K562 (cell line): ENCODE measurements around the gene RARRES2. TPM values are rescaled to one million over a fixed set of nuclear protein-coding genes. Genes with fewer than 3 reads are reported as not detected.

Source experiments
- ATAC-seq: fragments of 200-7000 bp; cut with Tn5 transposase; 3 replicates; pipeline ENCODE4 v1.9.1; 2020; ENCODE audit warnings: moderate library complexity
- BruUV-seq: library from RNA; stranded (reverse); fragments of 400-500 nt; replicated peaks from 2 replicates; lab custom pipeline; 2021; lab: Mats Ljungman, UMichigan
- CTCF ChIA-PET: fragments of 300-600 bp; formaldehyde crosslinking; extraction: SDS; loops from one replicate; lab custom pipeline; 2021; ENCODE audit warnings: low intra/inter-chr PET ratio; lab: Yijun Ruan, JAX
- POLR2A ChIA-PET: fragments of 300-600, 350-650 bp; sonication (Branson Sonifier 250); formaldehyde crosslinking; extraction: SDS; loops from one replicate; lab custom pipeline; 2021; ENCODE audit warnings: antibody characterized with exemption, inconsistent platforms; lab: Yijun Ruan, JAX
- DNase-seq, 4 experiments: peaks; one replicate each; pipeline versions ENCODE4 v3.0.0 to v3.0.0-alpha.2; 2011 to 2018; ENCODE audit warnings: low spot score in 3 of 4, mixed read lengths in 3 of 4; ENCODE audit errors: extremely low read depth in 1 of 4
- FAIRE-seq: peaks from 2 replicates; lab custom pipeline; 2011; peaks lifted over from hg19 to GRCh38; lab: Jason Lieb, UNC
- H2AFZ ChIP-seq: 2 replicates; pipeline ENCODE4 v1.6.0; 2011; ENCODE audit warnings: low read depth, low read length, control low read depth, inconsistent platforms
- H3K27ac ChIP-seq: fragments of 200-600 bp; 3 replicates; pipeline ENCODE4 v1.8.0; 2011; ENCODE audit warnings: low read depth, mild to moderate bottlenecking, control low read depth, inconsistent platforms, low read length, moderate library complexity, mixed read lengths; ENCODE audit errors: extremely low read depth
- H3K27me3 ChIP-seq, 2 experiments: fragments of 300-600 bp in 1 of 2; 2 replicates in 1 of 2; 3 replicates in 1 of 2; pipeline versions ENCODE4 v1.6.0 to v1.8.0; 2011; ENCODE audit warnings: inconsistent platforms in 2 of 2, low read length in 2 of 2, mild to moderate bottlenecking in 1 of 2, mixed read lengths in 1 of 2, moderate library complexity in 1 of 2; ENCODE audit not compliant: control insufficient read depth in 2 of 2, insufficient read depth in 2 of 2
- H3K36me3 ChIP-seq: fragments of 300-600 bp; 3 replicates; pipeline ENCODE4 v1.8.0; 2011; ENCODE audit warnings: mild to moderate bottlenecking, low read length, inconsistent platforms; ENCODE audit not compliant: control insufficient read depth, insufficient read depth
- H3K4me1 ChIP-seq, 2 experiments: fragments of 200-600 bp in 1 of 2; replicated peaks in 1 of 2; 2 replicates in 1 of 2; 3 replicates in 1 of 2; pipeline versions ENCODE4 v1.5.1 to v1.8.0; 2011; ENCODE audit warnings: inconsistent platforms in 2 of 2, low read length in 2 of 2, mild to moderate bottlenecking in 1 of 2, mixed read lengths in 1 of 2, moderate library complexity in 1 of 2; ENCODE audit not compliant: control insufficient read depth in 2 of 2, insufficient read depth in 2 of 2
- H3K4me2 ChIP-seq: 2 replicates; pipeline ENCODE4 v1.6.1; 2011; ENCODE audit warnings: low read length, control low read depth, inconsistent platforms, mixed read lengths; ENCODE audit not compliant: insufficient read depth
- H3K4me3 ChIP-seq: fragments of 200-600 bp; sonication (generic), shearing (Covaris generic); 2 replicates; pipeline ENCODE4 v1.5.1; 2016; ENCODE audit warnings: control low read depth, inconsistent platforms
- H3K79me2 ChIP-seq: fragments of 200-600 bp; 3 replicates; pipeline ENCODE4 v1.8.0; 2011; ENCODE audit warnings: low read length, inconsistent platforms; ENCODE audit not compliant: control insufficient read depth, insufficient read depth
- H3K9ac ChIP-seq, 2 experiments: 2 replicates each; pipeline versions ENCODE4 v1.6.0 to v1.6.1; 2011; ENCODE audit warnings: low read depth in 2 of 2, low read length in 2 of 2, control low read depth in 1 of 2, inconsistent platforms in 1 of 2, mild to moderate bottlenecking in 1 of 2, mixed read lengths in 1 of 2; ENCODE audit not compliant: insufficient read depth in 1 of 2
- H3K9me1 ChIP-seq: one replicate; pipeline ENCODE4 v1.6.0; 2011; ENCODE audit warnings: inconsistent platforms, mild to moderate bottlenecking, low read length, moderate library complexity; ENCODE audit not compliant: control insufficient read depth, insufficient read depth
- H3K9me3 ChIP-seq: replicated peaks from 2 replicates; pipeline ENCODE4 v1.5.1; 2011; ENCODE audit warnings: low read depth, low read length, inconsistent platforms; ENCODE audit not compliant: control insufficient read depth, insufficient read depth
- H4K20me1 ChIP-seq: replicated peaks from 2 replicates; pipeline ENCODE4 v1.6.1; 2011; ENCODE audit warnings: low read length, inconsistent platforms, mixed read lengths; ENCODE audit not compliant: control insufficient read depth, insufficient read depth
- CREM ChIP-seq: IDR thresholded peaks from 2 replicates; pipeline ENCODE4 v1.6.1; 2014; ENCODE audit warnings: antibody characterized with exemption, low read depth
- CXXC5 ChIP-seq: fragments of 250-450 bp; sonication (Bioruptor Pico); IDR thresholded peaks from 2 replicates; pipeline ENCODE4 v1.8.0; 2022; ENCODE audit warnings: inconsistent platforms, mild to moderate bottlenecking, moderate library complexity
- ETS1 ChIP-seq: conservative IDR thresholded peaks from 2 replicates; pipeline ENCODE4 v1.6.1; 2011; ENCODE audit warnings: low read depth, mild to moderate bottlenecking, low read length; ENCODE audit not compliant: control insufficient read depth
- HDAC2 ChIP-seq: fragments of 450-650 bp; IDR thresholded peaks from 2 replicates; pipeline ENCODE4 v1.6.1; 2016; ENCODE audit warnings: mild to moderate bottlenecking
- MBD1 ChIP-seq: fragments of 250-450 bp; sonication (Bioruptor Pico); IDR thresholded peaks from 2 replicates; pipeline ENCODE4 v1.8.0; 2022; ENCODE audit warnings: inconsistent platforms
- NR2C2 ChIP-seq, 2 experiments: fragments of 200-800 bp in 1 of 2; sonication (Bioruptor generic) in 1 of 2; sonication (generic) in 1 of 2; formaldehyde crosslinking in 1 of 2; IDR thresholded peaks; 2 replicates each; pipeline versions ENCODE4 v1.6.1 to v1.8.0; 2016 to 2022; ENCODE audit warnings: mild to moderate bottlenecking in 1 of 2, missing compliant biosample characterization in 1 of 2, missing genetic modification characterization in 1 of 2, missing genetic modification reagents in 1 of 2
- OTX1 ChIP-seq: fragments of 450-650 bp; formaldehyde crosslinking; IDR thresholded peaks from 2 replicates; pipeline ENCODE4 v1.4.0; 2022; ENCODE audit warnings: mild to moderate bottlenecking
- ZNF592 ChIP-seq: fragments of 450-650 bp; IDR thresholded peaks from 2 replicates; pipeline ENCODE4 v1.6.1; 2017; ENCODE audit warnings: antibody characterized with exemption, mild to moderate bottlenecking
- ZNF695 ChIP-seq: fragments of 450-650 bp; formaldehyde crosslinking; IDR thresholded peaks from 2 replicates; pipeline ENCODE4 v1.4.0; 2020; ENCODE audit warnings: mild to moderate bottlenecking, moderate library complexity
- ZNF75A ChIP-seq: fragments of 450-650 bp; formaldehyde crosslinking; IDR thresholded peaks from 2 replicates; pipeline ENCODE4 v1.4.0; 2020; ENCODE audit warnings: mild to moderate bottlenecking
- ZNF766 ChIP-seq: fragments of 200-800 bp; sonication (Bioruptor generic); conservative IDR thresholded peaks from 2 replicates; pipeline ENCODE4 v1.6.1; 2016; ENCODE audit warnings: missing genetic modification characterization, missing compliant biosample characterization
- WGBS: fragments of 100-300 bp; shearing (Covaris generic); methylation state at CpG from one replicate; pipeline ENCODE4 v1.1.6; 2016; ENCODE audit warnings: low coverage, mixed read lengths; ENCODE audit not compliant: insufficient coverage; ENCODE audit errors: missing lambda C conversion rate; 5-methylcytosine and 5-hydroxymethylcytosine counted together
- in situ Hi-C: fragments of 300-500 bp; cut with MboI; formaldehyde crosslinking; loops from 4 replicates; pipeline ENCODE4 v1.15.0; 2018; ENCODE audit warnings: inconsistent platforms, mixed read lengths
- intact Hi-C: fragments of 100-400 bp; cut with micrococcal nuclease; formaldehyde crosslinking; loops from 2 replicates; pipeline ENCODE4 v1.14.2; 2022
- polyA plus RNA-seq, 8 experiments: library from polyadenylated mRNA; depleted of rRNA in 4 of 8; stranded (reverse) in 5 of 8; unstranded in 3 of 8; fragments of >200 nt; fragmentation: Nextera tagmentation in 2 of 8; fragmentation: Illumina TruSeq in 1 of 8; extraction: Ambion mirVana in 2 of 8; extraction: Trizol in 1 of 8; gene quantifications; 2 replicates each; pipeline versions ENCODE4 v1.2.1 to v1.2.3, GENCODE V29; 2011 to 2014; ENCODE audit warnings: inconsistent platforms in 1 of 8, missing spikeins in 1 of 8
- total RNA-seq, 7 experiments: library from RNA; depleted of rRNA in 6 of 7; stranded (reverse); fragments of >200 nt in 6 of 7; fragmentation: Illumina TruSeq in 2 of 7; extraction: Trizol in 2 of 7; gene quantifications; 2 replicates each; pipeline versions ENCODE4 v1.2.1 to v1.2.3, GENCODE V29; 2011 to 2021; ENCODE audit warnings: low replicate concordance in 1 of 7
- TF ChIP-seq, protein P1 (sequence below): IDR thresholded peaks from 2 replicates; pipeline ENCODE4 v1.6.1; 2014; ENCODE audit warnings: antibody characterized with exemption

Gene RARRES2
- total and polyA plus RNA-seq, 9 of the 15 experiments (the other 6 are each of a cell fraction or from before 2014, with no cell fraction given): 0.11 to 1.7 (median 0.23) TPM; not detected in 6

DNA sequence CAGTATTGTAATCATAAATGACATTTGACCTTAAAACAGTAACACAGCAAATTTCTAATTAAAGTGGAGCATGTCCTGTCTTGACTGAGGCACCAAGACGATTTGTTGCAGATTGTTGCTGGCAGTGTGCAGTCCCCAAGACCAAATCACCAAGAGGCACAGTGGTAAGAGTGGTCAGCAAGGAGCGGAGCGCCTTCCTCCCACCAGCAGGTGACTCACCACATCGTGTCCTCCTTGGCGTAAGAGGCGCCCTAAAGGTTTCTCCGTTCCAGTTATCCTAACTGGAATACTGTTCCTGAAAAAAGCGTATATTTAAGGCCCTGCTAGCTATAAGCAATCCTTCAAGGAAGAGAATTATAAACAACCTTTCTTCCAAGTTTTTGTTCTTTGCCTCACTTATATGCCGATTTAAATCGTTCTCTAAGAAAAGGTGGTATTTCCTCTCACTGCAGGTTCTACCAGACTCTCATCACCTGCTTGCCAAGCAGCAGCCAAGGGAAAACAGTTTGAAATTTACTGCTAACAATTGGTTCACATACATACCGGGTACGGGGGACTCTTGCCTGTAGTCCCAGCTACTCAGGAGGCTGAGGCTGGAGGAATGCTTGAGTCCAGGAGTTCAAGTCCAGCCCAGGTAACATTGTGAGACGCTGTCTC is 16.5 kb upstream of the RARRES2 start:
- H3K9me1 ChIP-seq: peaks cover 5% of the 10 kb centered on the region
- no peaks in the 10 kb centered on the region; a peak in 1 of 5 replicates for H3K27me3 ChIP-seq
- in situ Hi-C loops: no loop called here
- peak; percentile 73 for FAIRE-seq
- no TSS peak for BruUV-seq
- H4K20me1 ChIP-seq: no peaks in the 10 kb centered on the region
- peak overlapping the region; percentile 30 for H3K4me2 ChIP-seq
- POLR2A ChIA-PET: interaction anchor here (0.6 to 1.2 kb wide), 2 partner anchors 10 to 29 kb away, joined by 3 to 9 read pairs; partner anchors contain the start of gene REPIN1
- CTCF ChIA-PET: interaction anchor here (0.9 kb wide), 2 partner anchors 60 to 65 kb away, joined by 3 to 4 read pairs; no protein-coding TSS in a partner anchor
- WGBS: 38% methylated on average over 13 of the region's 13 CpGs
- H2AFZ ChIP-seq: peak overlapping the region; percentile 48
- intact Hi-C loops: loop anchor here (2.0 to 10.0 kb wide), 3 partner anchors 21 to 397 kb away; partner anchors contain the start of gene ZNF775
- H3K4me1 ChIP-seq: peaks cover 30 to 33% of the 10 kb centered on the region in 2 experiments; a peak in 4 of 5 replicates
- peak; percentile 61 to 76 (median 68) for DNase-seq
- no peaks in the 10 kb centered on the region for H3K79me2 ChIP-seq
- no peak overlapping the region for H3K27ac ChIP-seq
- H3K4me3 ChIP-seq: no peak overlapping the region
- no peaks in the 10 kb centered on the region for H3K36me3 ChIP-seq
- H3K9me3 ChIP-seq: no peaks in the 10 kb centered on the region
- peak; percentile 84 for ATAC-seq
- peak overlapping the region in 1 of 2 experiments; percentile 69; a peak in 1 of 4 replicates for H3K9ac ChIP-seq
- TF ChIP-seq, protein P1, sequence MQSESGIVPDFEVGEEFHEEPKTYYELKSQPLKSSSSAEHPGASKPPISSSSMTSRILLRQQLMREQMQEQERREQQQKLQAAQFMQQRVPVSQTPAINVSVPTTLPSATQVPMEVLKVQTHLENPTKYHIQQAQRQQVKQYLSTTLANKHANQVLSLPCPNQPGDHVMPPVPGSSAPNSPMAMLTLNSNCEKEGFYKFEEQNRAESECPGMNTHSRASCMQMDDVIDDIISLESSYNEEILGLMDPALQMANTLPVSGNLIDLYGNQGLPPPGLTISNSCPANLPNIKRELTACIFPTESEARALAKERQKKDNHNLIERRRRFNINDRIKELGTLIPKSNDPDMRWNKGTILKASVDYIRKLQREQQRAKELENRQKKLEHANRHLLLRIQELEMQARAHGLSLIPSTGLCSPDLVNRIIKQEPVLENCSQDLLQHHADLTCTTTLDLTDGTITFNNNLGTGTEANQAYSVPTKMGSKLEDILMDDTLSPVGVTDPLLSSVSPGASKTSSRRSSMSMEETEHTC: no peak
- TF ChIP-seq ETS1 (no peak), MBD1 (CRISPR knock-in tag) (peak; percentile 86; the same call in 1 of the 2 replicates), HDAC2 (no peak), ZNF695 (CRISPR knock-in tag) (no peak), NR2C2 (CRISPR knock-in tag; IDR thresholded peaks at IDR 0.05) (no peak), NR2C2 (tag; IDR thresholded peaks at IDR 0.05) (no peak), CXXC5 (CRISPR knock-in tag) (peak; percentile 54), ZNF75A (CRISPR knock-in tag) (no peak), ZNF766 (CRISPR knock-in tag) (peak; percentile 67; the same call in 1 of the 2 replicates), CREM (peak; percentile 49), ZNF592 (0 out of 2 replicates have a peak, but pooled peaks have one; percentile 16), OTX1 (CRISPR knock-in tag) (no peak)
